HepG2 (cell line): ENCODE results near the gene CFAP43. TPM values are rescaled to one million over a fixed set of nuclear protein-coding genes. Genes with fewer than 3 reads are reported as not detected.

ENCODE experiments used
- ATAD3A ChIP-seq: sonication (generic); formaldehyde crosslinking; IDR thresholded peaks from 2 replicates; pipeline ENCODE4 v1.4.0; 2020; ENCODE audit warnings: missing genetic modification reagents
- ATF7-NPFF ChIP-seq: sonication (generic); formaldehyde crosslinking; IDR thresholded peaks from 2 replicates; pipeline ENCODE4 v1.8.1; 2023; ENCODE audit warnings: mild to moderate bottlenecking, low read depth, missing genetic modification reagents, moderate library complexity
- E2F2 ChIP-seq: sonication (generic); formaldehyde crosslinking; IDR thresholded peaks from 2 replicates; pipeline ENCODE4 v1.4.0; 2020; ENCODE audit warnings: missing genetic modification reagents, borderline replicate concordance
- GATAD2A ChIP-seq: IDR thresholded peaks from 2 replicates; pipeline ENCODE4 v1.6.1; 2016
- HOXA7 ChIP-seq: sonication (generic); formaldehyde crosslinking; IDR thresholded peaks from 2 replicates; pipeline ENCODE4 v1.8.1; 2022; ENCODE audit warnings: mild to moderate bottlenecking, missing genetic modification reagents, moderate library complexity
- HOXA9 ChIP-seq: sonication (generic); formaldehyde crosslinking; IDR thresholded peaks from 2 replicates; pipeline ENCODE4 v1.8.1; 2022; ENCODE audit warnings: missing genetic modification reagents, mild to moderate bottlenecking, moderate library complexity, borderline replicate concordance
- KAT2B ChIP-seq: fragments of 150-350 bp; IDR thresholded peaks from 2 replicates; pipeline ENCODE4 v1.6.1; 2014; ENCODE audit warnings: low read depth, low read length, borderline replicate concordance
- KDM1A ChIP-seq: IDR thresholded peaks from 2 replicates; pipeline ENCODE4 v1.6.1; 2016; ENCODE audit warnings: missing compliant biosample characterization
- KLF16 ChIP-seq, 2 experiments: sonication (generic) in 1 of 2; formaldehyde crosslinking in 1 of 2; IDR thresholded peaks; 2 replicates each; pipeline versions ENCODE4 v1.6.1 to v1.8.0; 2016 to 2023; ENCODE audit warnings: missing genetic modification reagents in 2 of 2, missing compliant biosample characterization in 1 of 2
- LBX2 ChIP-seq: sonication (generic); formaldehyde crosslinking; IDR thresholded peaks from 2 replicates; pipeline ENCODE4 v1.5.0; 2020; ENCODE audit warnings: missing genetic modification reagents, mild to moderate bottlenecking, borderline replicate concordance
- MED1 ChIP-seq: sonication (generic); formaldehyde crosslinking; IDR thresholded peaks from 2 replicates; pipeline ENCODE4 v1.4.0; 2020; ENCODE audit warnings: missing genetic modification reagents
- NCOA1 ChIP-seq: sonication (generic); formaldehyde crosslinking; IDR thresholded peaks from 2 replicates; pipeline ENCODE4 v1.9.0; 2021; ENCODE audit warnings: missing genetic modification reagents
- NR1H2 ChIP-seq: sonication (generic); formaldehyde crosslinking; IDR thresholded peaks from 2 replicates; pipeline ENCODE4 v1.8.1; 2022; ENCODE audit warnings: low read depth, missing genetic modification reagents, borderline replicate concordance
- RNF2 ChIP-seq: fragments of 450-650 bp; conservative IDR thresholded peaks from 2 replicates; pipeline ENCODE4 v1.6.1; 2016; ENCODE audit warnings: low read depth
- SMAD3 ChIP-seq: sonication (generic); formaldehyde crosslinking; IDR thresholded peaks from 2 replicates; pipeline ENCODE4 v1.4.0; 2020; ENCODE audit warnings: missing genetic modification reagents
- SNAI1 ChIP-seq: sonication (generic); formaldehyde crosslinking; IDR thresholded peaks from 2 replicates; pipeline ENCODE4 v1.5.0; 2020; ENCODE audit warnings: mild to moderate bottlenecking, missing genetic modification reagents, borderline replicate concordance
- SPEN ChIP-seq: sonication (generic); formaldehyde crosslinking; IDR thresholded peaks from 2 replicates; pipeline ENCODE4 v1.5.1; 2020; ENCODE audit warnings: low read depth, mild to moderate bottlenecking, missing genetic modification reagents
- TBL1XR1 ChIP-seq: fragments of 150-350 bp; IDR thresholded peaks from 2 replicates; pipeline ENCODE4 v1.6.1; 2014; ENCODE audit warnings: borderline replicate concordance, low read length; ENCODE audit not compliant: partially characterized antibody
- TFDP1 ChIP-seq: IDR thresholded peaks from 2 replicates; pipeline ENCODE4 v1.6.1; 2016; ENCODE audit warnings: missing compliant biosample characterization, missing genetic modification reagents, borderline replicate concordance
- THAP11 ChIP-seq: IDR thresholded peaks from 2 replicates; pipeline ENCODE4 v1.6.1; 2016; ENCODE audit warnings: missing biosample characterization, missing genetic modification reagents
- ZBTB8A ChIP-seq: sonication (generic); formaldehyde crosslinking; IDR thresholded peaks from 2 replicates; pipeline ENCODE4 v1.4.0; 2020; ENCODE audit warnings: mild to moderate bottlenecking, low read depth, missing genetic modification reagents, borderline replicate concordance
- ZFAT ChIP-seq: sonication (generic); formaldehyde crosslinking; conservative IDR thresholded peaks from 2 replicates; pipeline ENCODE4 v1.8.1; 2023; ENCODE audit warnings: missing genetic modification reagents, inconsistent platforms
- ZNF343 ChIP-seq: sonication (generic); formaldehyde crosslinking; IDR thresholded peaks from 2 replicates; pipeline ENCODE4 v1.4.0; 2020; ENCODE audit warnings: mild to moderate bottlenecking, missing genetic modification reagents
- ZNF7 ChIP-seq: IDR thresholded peaks from 2 replicates; pipeline ENCODE4 v1.6.1; 2016; ENCODE audit warnings: missing biosample characterization, missing genetic modification reagents
- ZNF747 ChIP-seq: sonication (generic); formaldehyde crosslinking; IDR thresholded peaks from 2 replicates; pipeline ENCODE4 v1.8.1; 2023; ENCODE audit warnings: missing genetic modification reagents, mild to moderate bottlenecking, borderline replicate concordance
- ZSCAN25 ChIP-seq: sonication (generic); formaldehyde crosslinking; IDR thresholded peaks from 2 replicates; pipeline ENCODE4 v1.8.0; 2022; ENCODE audit warnings: mild to moderate bottlenecking, missing genetic modification reagents
- polyA plus RNA-seq, 8 experiments: library from polyadenylated mRNA; depleted of rRNA in 3 of 8; stranded (reverse) in 7 of 8; unstranded in 1 of 8; fragments of >200 nt; fragmentation: Illumina TruSeq in 4 of 8; extraction: Trizol in 4 of 8; gene quantifications; 2 replicates each; pipeline versions ENCODE4 v1.2.1 to v1.2.3, GENCODE V29; 2011 to 2016; ENCODE audit warnings: low read depth in 4 of 8, missing spikeins in 1 of 8, mixed read lengths in 1 of 8; ENCODE audit not compliant: insufficient read depth in 1 of 8
- total RNA-seq, 5 experiments: library from RNA; depleted of rRNA; stranded (reverse); fragments of >200 nt; fragmentation: Illumina TruSeq; extraction: Trizol; gene quantifications; 2 replicates each; pipeline ENCODE4 v1.2.3, GENCODE V29; 2016; ENCODE audit warnings: low read depth in 1 of 5
- TF ChIP-seq, protein P1 (sequence below): sonication (generic); formaldehyde crosslinking; IDR thresholded peaks from 2 replicates; pipeline ENCODE4 v1.9.0; 2021; ENCODE audit warnings: missing genetic modification reagents, mild to moderate bottlenecking, borderline replicate concordance

The CFAP43 gene
- total and polyA plus RNA-seq, 2 of the 13 experiments (the other 11 are each of a cell fraction or from before 2014, with no cell fraction given): 0.24 to 0.38 TPM

- TF ChIP-seq TFDP1 (CRISPR knock-in tag) (peak; percentile 82), ZBTB8A (CRISPR knock-in tag) (no peak), ATAD3A (no peak), HOXA9 (0 out of 2 replicates have a peak, but pooled peaks have one; percentile 45), E2F2 (peak; percentile 24; the same call in 1 of the 2 replicates), ZSCAN25 (CRISPR knock-in tag) (peak; percentile 50; the same call in 1 of the 2 replicates), SNAI1 (CRISPR knock-in tag) (no peak), MED1 (no peak), KAT2B (no peak), ZNF7 (CRISPR knock-in tag) (no peak), SMAD3 (CRISPR knock-in tag) (no peak), NCOA1 (CRISPR knock-in tag) (no peak), RNF2 (peak; percentile 76; the same call in 1 of the 2 replicates), ATF7-NPFF (CRISPR knock-in tag) (no peak), LBX2 (peak; percentile 84; the same call in 1 of the 2 replicates), GATAD2A (CRISPR knock-in tag) (no peak), THAP11 (CRISPR knock-in tag) (peak; percentile 75), HOXA7 (CRISPR knock-in tag) (no peak; the same call in 1 of the 2 replicates), TBL1XR1 (no peak), ZNF747 (0 out of 2 replicates have a peak, but pooled peaks have one; percentile 43), ZNF343 (CRISPR knock-in tag) (peak; percentile 80; the same call in 1 of the 2 replicates), KLF16 (CRISPR knock-in tag; IDR thresholded peaks at IDR 0.05) (0 out of 4 replicates have a peak, but pooled peaks of 1 of the 2 experiments have one; percentile 52), NR1H2 (CRISPR knock-in tag) (0 out of 2 replicates have a peak, but pooled peaks have one; percentile 67), ZFAT (no peak), KDM1A (CRISPR knock-in tag) (no peak), SPEN (CRISPR knock-in tag) (peak; percentile 79)
- TF ChIP-seq, protein P1, sequence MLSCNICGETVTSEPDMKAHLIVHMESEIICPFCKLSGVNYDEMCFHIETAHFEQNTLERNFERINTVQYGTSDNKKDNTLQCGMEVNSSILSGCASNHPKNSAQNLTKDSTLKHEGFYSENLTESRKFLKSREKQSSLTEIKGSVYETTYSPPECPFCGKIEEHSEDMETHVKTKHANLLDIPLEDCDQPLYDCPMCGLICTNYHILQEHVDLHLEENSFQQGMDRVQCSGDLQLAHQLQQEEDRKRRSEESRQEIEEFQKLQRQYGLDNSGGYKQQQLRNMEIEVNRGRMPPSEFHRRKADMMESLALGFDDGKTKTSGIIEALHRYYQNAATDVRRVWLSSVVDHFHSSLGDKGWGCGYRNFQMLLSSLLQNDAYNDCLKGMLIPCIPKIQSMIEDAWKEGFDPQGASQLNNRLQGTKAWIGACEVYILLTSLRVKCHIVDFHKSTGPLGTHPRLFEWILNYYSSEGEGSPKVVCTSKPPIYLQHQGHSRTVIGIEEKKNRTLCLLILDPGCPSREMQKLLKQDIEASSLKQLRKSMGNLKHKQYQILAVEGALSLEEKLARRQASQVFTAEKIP (CRISPR knock-in tag): no peak
These were observed at the start of gene CFAP43 (continued) for GRCh38 chr10:104231784-104232612.
